GM19452 (cell line): ENCODE measurements around the gene CISD3.

Experiments used
- ATAC-seq: cut with Tn5 transposase; IDR thresholded peaks from one replicate; pipeline ENCODE4 v1.9.1; 2021; ENCODE audit not compliant: unreplicated experiment

The CISD3 gene

GRCh38 chr17:38729886-38730525 is at the start of gene CISD3:
TSS of gene CISD3 (plus strand) at chr17:38730341. CDS start at chr17:38730359, 18 bp downstream.
- peak; percentile 79 for ATAC-seq

DNA sequence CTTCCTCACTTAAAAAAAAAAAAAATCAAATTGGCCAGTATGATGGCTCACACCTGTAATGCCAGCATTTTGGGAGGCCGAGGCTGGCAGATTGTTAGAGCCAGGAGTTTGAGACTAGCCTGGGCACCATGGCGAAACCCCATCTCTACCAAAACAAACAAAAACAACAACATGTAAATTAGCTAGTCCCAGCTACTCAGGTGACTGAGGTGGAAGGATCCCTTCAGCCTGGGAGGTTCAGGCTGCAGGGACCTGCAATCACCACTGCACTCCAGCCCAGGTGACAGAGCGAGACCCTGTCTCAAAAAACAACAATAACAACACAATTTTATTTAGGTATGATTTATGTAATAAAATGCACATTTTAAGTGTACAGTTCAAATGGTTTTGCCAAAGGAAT is 49.0 kb upstream of the CISD3 start:
- ATAC-seq: no peak

DNA sequence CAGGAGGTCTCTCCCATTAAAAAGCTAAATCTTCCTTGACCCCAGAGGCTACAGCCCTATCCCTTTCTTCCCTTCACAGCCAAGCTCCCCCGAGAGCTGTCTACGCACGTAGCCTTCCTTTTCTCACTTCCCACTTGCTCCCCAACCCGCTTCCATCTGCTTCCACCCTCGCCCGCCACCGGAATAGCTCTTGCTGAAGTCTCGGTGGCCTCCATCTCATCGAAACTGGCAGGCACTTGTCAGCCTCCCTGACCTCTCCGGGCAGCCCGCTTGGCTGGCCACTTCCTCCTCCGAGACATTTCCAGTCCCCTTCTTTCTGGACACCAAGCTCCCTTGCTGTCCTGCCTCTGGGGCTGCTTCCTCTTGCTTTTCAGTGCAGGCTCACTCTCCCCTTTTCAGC is 44.6 kb upstream of the CISD3 start:
- ATAC-seq: no peak

DNA sequence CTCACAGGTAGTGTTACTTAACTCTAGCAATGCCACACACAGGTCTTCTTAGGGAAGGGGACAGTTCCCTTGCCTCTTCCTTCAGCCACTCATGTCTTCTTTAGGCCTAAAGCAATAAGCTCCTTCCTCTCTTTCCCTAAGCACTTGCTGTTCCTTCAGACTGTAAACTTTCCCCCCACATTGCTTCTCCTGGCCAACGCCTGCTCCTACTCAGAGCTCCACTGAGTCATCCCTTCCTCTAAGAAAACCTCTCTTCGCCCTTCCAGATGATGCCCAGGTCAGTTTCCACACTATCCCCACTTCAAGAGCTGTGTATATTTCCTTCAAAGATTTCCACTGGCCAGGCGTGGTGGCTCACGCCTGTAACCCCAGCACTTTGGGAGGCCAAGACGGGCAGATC is 42.9 kb upstream of the CISD3 start:
- no peak for ATAC-seq

DNA sequence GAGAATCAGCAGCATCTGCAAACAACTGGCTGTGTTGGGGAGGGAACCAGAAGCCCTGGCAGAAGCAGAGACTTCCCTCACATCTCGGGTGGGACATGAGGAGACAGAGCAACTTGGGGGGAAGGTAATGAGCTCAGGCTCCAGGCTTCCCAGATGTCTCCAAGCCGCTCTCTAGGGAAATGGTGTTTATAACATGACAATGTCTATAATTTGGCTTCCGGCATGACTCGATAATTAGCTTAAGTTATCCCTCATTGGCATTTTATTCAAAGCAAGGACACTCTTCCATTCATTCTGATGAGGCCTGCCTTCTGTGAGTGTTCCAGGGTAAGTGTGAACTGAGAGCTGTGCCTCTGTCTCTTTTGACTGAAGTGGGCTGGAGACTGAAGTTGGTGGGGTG is 39.8 kb upstream of the CISD3 start:
- no peak for ATAC-seq

DNA sequence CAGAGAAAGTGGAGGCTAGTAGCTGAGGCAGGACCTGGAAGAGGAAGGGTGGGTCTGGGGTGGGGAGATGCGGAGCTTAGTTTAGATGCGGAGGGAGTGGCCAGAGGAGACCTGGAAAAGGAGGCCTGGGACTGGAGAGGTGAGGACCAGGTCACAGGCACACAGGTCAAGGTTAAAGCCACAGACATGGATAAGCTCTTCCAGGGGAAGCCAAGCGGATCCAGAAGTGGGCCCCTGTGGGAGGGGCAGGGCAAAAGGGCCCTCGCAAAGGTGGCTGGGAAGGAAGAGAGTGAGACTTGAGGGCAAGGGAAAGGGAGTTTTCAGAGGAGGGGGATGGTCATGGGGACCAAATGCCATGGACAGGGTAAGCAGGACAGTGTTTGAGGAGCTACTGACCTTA is 39.0 kb upstream of the CISD3 start:
- no peak for ATAC-seq

DNA sequence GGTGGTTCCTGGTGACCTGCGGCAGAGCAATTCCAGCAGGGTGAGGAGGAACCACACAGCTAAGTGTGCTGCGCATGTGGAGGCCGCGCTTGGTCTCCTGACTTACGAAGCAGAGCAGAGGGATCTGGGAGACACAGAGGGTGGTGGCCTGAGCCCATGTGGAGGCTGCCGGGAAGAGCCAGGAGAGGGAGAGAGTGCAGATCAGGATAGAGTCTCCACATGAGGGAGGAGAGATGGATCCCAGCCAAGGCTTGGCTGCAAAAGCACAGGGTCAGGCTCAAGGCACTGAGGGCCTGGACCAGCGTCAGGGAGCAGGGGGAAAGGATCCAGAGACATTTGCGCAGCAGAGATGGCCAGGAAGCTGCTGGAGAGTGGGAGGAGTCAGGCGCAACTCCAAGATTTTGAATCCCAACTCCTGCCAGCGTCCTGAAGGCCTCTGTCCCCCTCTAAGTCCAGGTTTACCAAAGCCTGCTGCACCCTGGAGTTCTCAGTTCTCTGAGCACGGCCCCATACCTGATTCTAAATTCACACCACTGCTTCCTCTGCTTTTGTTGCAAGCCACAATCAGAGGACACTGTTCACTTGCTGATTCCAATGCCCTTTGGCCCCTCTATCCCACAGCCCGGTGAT is 36.3 kb upstream of the CISD3 start:
- ATAC-seq: no peak

DNA sequence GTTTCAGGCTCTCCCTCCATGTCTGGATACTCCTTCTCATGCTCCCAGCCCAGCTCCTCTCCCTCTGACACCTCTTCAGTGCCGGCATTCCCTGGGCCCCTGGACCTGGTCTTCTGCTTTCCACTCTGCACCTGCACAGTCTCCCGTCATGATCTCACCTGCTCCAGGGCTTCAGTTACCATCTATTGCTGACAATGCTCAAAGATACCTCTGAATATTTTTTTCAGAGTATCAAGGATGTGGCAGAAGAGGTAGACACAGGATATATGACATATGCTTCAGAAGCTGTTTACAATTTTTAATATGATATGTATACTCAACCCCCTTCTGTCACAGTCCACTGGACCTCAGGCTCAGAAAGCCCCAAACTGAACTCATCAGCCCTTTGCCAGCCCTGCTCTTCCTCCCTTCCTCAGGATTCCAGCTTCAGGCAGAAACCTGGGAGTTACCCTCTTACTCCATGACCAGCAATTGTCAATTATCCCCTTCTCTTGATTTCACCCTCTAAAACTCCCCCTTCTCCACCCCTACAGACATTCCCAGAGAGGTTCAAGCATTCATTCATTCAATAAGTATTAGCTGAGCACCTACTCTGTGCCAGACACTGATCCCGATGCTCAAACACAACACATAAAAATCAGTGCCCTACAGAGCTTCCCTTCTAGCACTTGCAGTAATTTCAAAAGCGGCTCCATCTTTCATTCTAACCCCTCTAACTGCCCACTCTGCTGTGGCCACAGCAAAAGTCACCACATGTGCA is 32.9 kb upstream of the CISD3 start:
- no peak for ATAC-seq

GRCh38 chr17:38698760-38699159 is 31.4 kb upstream of the CISD3 start:
- ATAC-seq: no peak

- ATAC-seq: peak; percentile 25
Measured at GRCh38 chr17:38701504-38702165, 28.5 kb upstream of the CISD3 start.

GRCh38 chr17:38702166-38702915 is 27.8 kb upstream of the CISD3 start:
- peak; percentile 29 for ATAC-seq

GRCh38 chr17:38702916-38703741 is 27.0 kb upstream of the CISD3 start:
- no peak for ATAC-seq

GRCh38 chr17:38703742-38704605 is 26.2 kb upstream of the CISD3 start:
- no peak for ATAC-seq

- no peak for ATAC-seq
Measured at GRCh38 chr17:38704606-38705522, 25.3 kb upstream of the CISD3 start, which contains the start of gene MLLT6. TSS of gene MLLT6 (plus strand) at chr17:38705273. CDS start at chr17:38705633, 360 bp downstream.

- ATAC-seq: no peak
Measured at GRCh38 chr17:38705523-38705802, 24.7 kb upstream of the CISD3 start.

DNA sequence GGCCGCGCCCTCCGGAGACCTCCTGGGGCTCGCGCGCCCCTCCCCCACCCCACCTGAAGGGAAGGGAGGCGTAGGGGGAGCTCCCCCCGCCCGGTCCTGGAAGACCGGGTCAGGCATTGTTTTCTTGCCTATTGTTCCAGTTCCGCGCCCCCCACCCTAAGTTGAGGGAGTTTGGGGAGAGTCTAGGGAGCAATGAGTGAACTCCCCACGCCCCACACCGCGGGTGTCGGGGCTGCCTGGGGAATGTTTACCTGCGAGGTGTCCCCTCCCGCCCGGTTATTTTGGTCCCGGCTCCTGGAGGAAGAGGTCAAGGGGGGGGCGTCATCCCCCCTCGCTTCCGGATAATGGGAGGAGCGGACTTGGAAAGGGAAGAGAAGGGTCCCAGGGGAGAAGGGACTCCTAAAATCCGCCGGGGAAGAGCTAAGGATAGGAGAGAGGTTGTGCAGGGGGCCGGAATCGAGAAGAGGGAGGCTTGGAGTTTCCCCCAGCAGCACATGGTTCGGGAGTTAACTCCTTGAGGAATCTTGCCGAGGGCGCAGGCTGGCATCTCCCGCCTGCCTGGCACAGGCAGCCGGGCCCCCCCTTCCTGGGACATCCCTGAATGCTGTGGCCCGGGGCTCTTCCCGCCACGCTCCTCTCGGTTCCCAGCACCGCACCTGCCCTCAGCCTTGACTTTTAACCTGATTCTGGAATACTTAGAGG is 24.2 kb upstream of the CISD3 start:
- no peak for ATAC-seq

DNA sequence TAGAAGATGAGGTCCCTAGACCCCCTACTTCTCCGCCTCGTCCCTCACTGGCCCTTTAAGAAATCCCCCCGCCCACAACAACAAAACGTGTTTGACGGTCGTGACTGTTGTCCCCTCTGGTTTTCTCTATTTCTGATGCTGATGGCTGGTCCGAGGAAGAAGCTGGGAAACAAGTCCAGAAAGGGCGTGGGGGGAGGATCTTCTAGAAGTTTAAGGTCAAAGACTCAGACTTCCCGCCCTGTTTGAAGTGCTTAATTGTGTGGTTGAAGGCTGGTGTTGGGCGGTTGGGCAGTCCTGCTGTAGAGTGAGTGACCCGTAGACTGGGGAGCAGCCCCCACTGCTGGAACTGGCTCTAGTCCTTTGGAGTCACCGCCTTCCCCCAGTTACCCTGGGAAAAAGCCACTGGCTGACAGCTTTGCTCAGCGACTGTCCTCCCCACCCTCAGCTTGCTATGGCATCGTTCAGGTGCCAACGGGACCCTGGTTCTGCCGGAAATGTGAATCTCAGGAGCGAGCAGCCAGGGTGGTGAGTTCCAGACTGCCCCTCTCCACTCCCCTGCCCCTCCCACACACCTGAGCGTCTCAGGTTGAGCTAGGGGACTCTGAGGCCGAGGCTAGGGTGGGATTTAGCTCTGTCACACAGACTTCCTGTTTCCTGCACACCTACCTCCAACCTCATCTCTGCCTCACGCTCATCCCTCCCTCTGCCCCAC is 23.5 kb upstream of the CISD3 start:
- ATAC-seq: no peak
